SK-N-MC (cell line): ENCODE data around the gene SLC35D2.
A peak's percentile ranks its signal among the peaks of the same experiment; 100 is the strongest.
"Not testable (repeated sequence)": the region's sequence is repeated elsewhere in the genome, so short reads cannot be mapped to it uniquely, and the experiment has no call there.

Experiments
- DNase-seq: peaks from one replicate; pipeline ENCODE4 v3.0.0-alpha.2; 2011; ENCODE audit warnings: low read depth, low spot score
- H3K27ac ChIP-seq: fragments of 200-600 bp; sonication (generic); 2 replicates; pipeline ENCODE4 v1.5.1; 2016; ENCODE audit warnings: mixed run types
- H3K36me3 ChIP-seq: fragments of 200-600 bp; sonication (generic); 2 replicates; pipeline ENCODE4 v1.6.1; 2017; ENCODE audit warnings: antibody characterized with exemption, low read length, mixed read lengths; ENCODE audit not compliant: insufficient read depth
- H3K4me3 ChIP-seq: fragments of 200-600 bp; sonication (generic); 2 replicates; pipeline ENCODE4 v1.5.1; 2016
- H3K9ac ChIP-seq: fragments of 200-600 bp; sonication (generic); 2 replicates; pipeline ENCODE4 v1.8.0; 2017; ENCODE audit warnings: mixed run types, mixed read lengths; ENCODE audit not compliant: insufficient read length
- H3K9me3 ChIP-seq: fragments of 200-600 bp; sonication (generic); 2 replicates; pipeline ENCODE4 v1.6.1; 2017; ENCODE audit warnings: low read depth, mild to moderate bottlenecking, antibody characterized with exemption, low read length, moderate library complexity, mixed read lengths
- EZH2 ChIP-seq: fragments of 200-600 bp; sonication (generic); IDR thresholded peaks from one replicate; pipeline ENCODE4 v1.6.1; 2017; ENCODE audit warnings: antibody characterized with exemption
- FOXP2 ChIP-seq: optimal IDR thresholded peaks from 2 replicates; pipeline ENCODE3; 2011; ENCODE audit warnings: mild to moderate bottlenecking, moderate library complexity; ENCODE audit not compliant: insufficient read depth; ENCODE audit errors: extremely low read length, control extremely low read depth
- POLR2AphosphoS5 ChIP-seq: IDR thresholded peaks from 2 replicates; pipeline ENCODE4 v1.6.1; 2012; ENCODE audit warnings: mild to moderate bottlenecking, low read depth, low read length, borderline replicate concordance

Gene SLC35D2

GRCh38 chr9:96331236-96331947 is 52.1 kb downstream of the SLC35D2 start:
- Histone ChIP-seq H3K36me3 (no peaks in the 10 kb centered on the region), H3K4me3 (no peak overlapping the region), H3K27ac (no peak overlapping the region), H3K9me3 (no peaks in the 10 kb centered on the region), H3K9ac (no peak overlapping the region)
- DNase-seq: no peak
- TF ChIP-seq EZH2 (no peak), POLR2AphosphoS5 (no peak), FOXP2 (no peak)

- TF ChIP-seq POLR2AphosphoS5 (no peak), FOXP2 (no peak), EZH2 (no peak)
- H3K27ac ChIP-seq: no peak overlapping the region
- peak; percentile 26 for DNase-seq
- no peak overlapping the region for H3K9ac ChIP-seq
- no peaks in the 10 kb centered on the region for H3K36me3 ChIP-seq
- H3K9me3 ChIP-seq: no peaks in the 10 kb centered on the region
- H3K4me3 ChIP-seq: no peak overlapping the region
These were observed 55.7 kb downstream of the SLC35D2 start for GRCh38 chr9:96327694-96328352.

- no peak for TF ChIP-seq POLR2AphosphoS5
- TF ChIP-seq FOXP2: no peak
- no peak overlapping the region for H3K4me3 ChIP-seq
- no peaks in the 10 kb centered on the region for H3K9me3 ChIP-seq
- no peaks in the 10 kb centered on the region for H3K36me3 ChIP-seq
- DNase-seq: no peak
- H3K9ac ChIP-seq: no peak overlapping the region
- H3K27ac ChIP-seq: no peak overlapping the region
These were observed 60.3 kb downstream of the SLC35D2 start for GRCh38 chr9:96323169-96323568.

GRCh38 chr9:96322736-96323135 is 60.8 kb downstream of the SLC35D2 start:
- H3K27ac ChIP-seq, H3K4me3 ChIP-seq, H3K9me3 ChIP-seq, DNase-seq, H3K9ac ChIP-seq, H3K36me3 ChIP-seq: not testable (repeated sequence)

DNA sequence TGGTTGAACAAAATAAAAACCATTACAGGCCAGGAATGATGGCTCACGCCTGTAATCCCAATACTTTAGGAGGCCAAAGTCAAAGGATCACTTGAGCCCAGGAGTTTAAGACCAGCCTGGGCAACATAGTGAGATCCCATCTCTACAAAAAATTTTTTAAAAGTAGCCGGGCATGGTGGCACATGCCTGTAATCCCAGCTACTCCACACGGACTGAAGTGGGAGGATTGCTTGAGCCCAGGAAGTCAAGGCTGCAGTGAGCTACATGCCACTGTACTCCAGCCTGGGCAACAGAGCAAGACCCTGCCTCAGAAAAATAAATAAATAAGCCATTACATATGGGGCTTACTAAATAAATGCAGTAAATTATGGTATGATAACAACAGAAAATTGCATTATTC is 61.3 kb downstream of the SLC35D2 start:
- H3K9ac ChIP-seq, H3K36me3 ChIP-seq, DNase-seq, H3K4me3 ChIP-seq, H3K9me3 ChIP-seq, H3K27ac ChIP-seq: not testable (repeated sequence)

DNA sequence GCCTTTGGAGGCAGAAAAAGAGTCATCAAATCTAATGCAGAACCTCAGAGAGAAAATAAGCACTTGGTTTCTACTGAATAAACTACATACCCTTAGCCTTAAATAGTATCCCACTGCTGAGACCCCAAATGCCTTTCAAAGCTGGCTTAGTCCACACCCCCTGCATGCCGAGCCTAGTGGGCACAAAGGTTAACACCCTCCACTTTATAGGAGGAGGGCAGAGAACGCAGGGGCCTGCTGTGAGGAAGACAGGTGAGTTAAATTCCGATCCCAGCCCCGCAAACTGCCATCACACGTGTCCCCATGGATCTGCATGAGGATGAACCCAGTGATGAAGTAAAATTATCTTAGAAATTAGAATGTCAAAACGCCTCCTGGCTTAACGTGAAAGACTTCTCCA is 62.0 kb downstream of the SLC35D2 start:
- TF ChIP-seq FOXP2 (no peak), POLR2AphosphoS5 (no peak), EZH2 (no peak)

GRCh38 chr9:96320749-96321280 is 62.7 kb downstream of the SLC35D2 start:
- no peak overlapping the region for H3K4me3 ChIP-seq
- TF ChIP-seq POLR2AphosphoS5 (no peak), FOXP2 (no peak), EZH2 (no peak)
- no peaks in the 10 kb centered on the region for H3K36me3 ChIP-seq
- H3K27ac ChIP-seq: no peak overlapping the region
- DNase-seq: no peak
- H3K9me3 ChIP-seq: no peaks in the 10 kb centered on the region
- H3K9ac ChIP-seq: no peak overlapping the region

More for the DNA sequence above, 62.0 kb downstream of the SLC35D2 start:
- Histone ChIP-seq H3K4me3 (no peak overlapping the region), H3K27ac (no peak overlapping the region), H3K9me3 (no peaks in the 10 kb centered on the region), H3K9ac (no peak overlapping the region), H3K36me3 (no peaks in the 10 kb centered on the region)
- no peak for DNase-seq

DNA sequence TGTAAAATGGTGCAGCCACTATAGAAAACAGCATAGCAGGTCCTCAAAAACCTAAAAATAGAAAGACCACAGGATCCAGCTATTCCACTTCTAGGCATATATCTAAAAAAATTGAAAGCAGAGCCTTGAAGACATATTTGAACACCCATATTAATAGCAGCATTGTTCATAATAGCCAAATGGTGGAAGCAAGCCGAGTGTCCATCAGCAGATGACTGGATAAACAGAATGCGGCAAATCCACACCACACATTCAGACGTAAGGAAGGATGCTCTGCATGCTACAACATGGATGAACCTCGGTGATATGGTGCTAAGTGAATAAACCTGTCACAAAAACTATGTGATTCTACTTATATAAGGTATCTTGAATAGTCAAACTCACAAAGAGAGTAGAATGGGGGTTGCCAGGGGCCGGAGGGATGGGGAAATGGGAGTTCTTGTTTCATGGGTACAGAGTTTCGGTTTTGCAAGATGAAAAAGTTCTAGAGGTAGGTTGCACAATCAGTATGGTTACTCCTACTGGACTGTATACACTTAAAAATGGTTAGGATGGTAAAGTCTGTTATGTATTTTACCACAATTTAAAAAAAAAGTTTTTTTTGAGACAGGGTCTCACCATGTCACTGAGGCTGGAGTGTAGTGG is 64.5 kb downstream of the SLC35D2 start:
- Histone ChIP-seq H3K9me3 (no peaks in the 10 kb centered on the region), H3K27ac (no peak overlapping the region), H3K36me3 (no peaks in the 10 kb centered on the region), H3K4me3 (no peak overlapping the region), H3K9ac (no peak overlapping the region)
- DNase-seq: no peak
- no peak for TF ChIP-seq POLR2AphosphoS5
- TF ChIP-seq EZH2: no peak
- no peak for TF ChIP-seq FOXP2
